ENCODE data around the gene GRK1. TPM values are rescaled to one million over a fixed set of nuclear protein-coding genes. Genes with fewer than 3 reads are reported as not detected.

The GRK1 gene
- total and polyA plus RNA-seq, 2 experiments from 2014 or later: not detected

- no peak overlapping the region for H3K4me2 ChIP-seq
- H3F3A ChIP-seq (replicated peaks; ENCODE audit: low read depth): peaks cover 11% of the 10 kb centered on the region; the same call in 1 of the 2 replicates
- H3K27ac Mint-ChIP-seq: no peak overlapping the region
- H2AFZ ChIP-seq: no peak overlapping the region
- peaks cover 34% of the 10 kb centered on the region for H3K79me2 ChIP-seq (replicated peaks; ENCODE audit: insufficient read depth)
- ATAC-seq (no peak), DNase-seq (ENCODE audit: low spot score) (no peak)
- H4K20me1 ChIP-seq (replicated peaks; ENCODE audit: insufficient read depth): peaks cover 8% of the 10 kb centered on the region
- no peak overlapping the region for H3K27ac ChIP-seq (ENCODE audit: low read depth)
- H3K36me3 ChIP-seq (ENCODE audit: insufficient read depth): no peaks in the 10 kb centered on the region; the same call in 1 of the 2 replicates
- H3K4me3 ChIP-seq: no peak overlapping the region
- peaks cover 23% of the 10 kb centered on the region for H3K4me1 Mint-ChIP-seq
- no peak for TF ChIP-seq EZH2phosphoT487 (IDR thresholded peaks at IDR 0.05; ENCODE audit: unreplicated experiment)
- TF ChIP-seq ZNF114 (CRISPR knock-in tag; IDR thresholded peaks at IDR 0.05): no peak
- no peak for TF ChIP-seq POLR2AphosphoS5 (IDR thresholded peaks at IDR 0.05; ENCODE audit: low read depth)
- no peak for TF ChIP-seq REST (IDR thresholded peaks at IDR 0.05; ENCODE audit: unreplicated experiment)
- TF ChIP-seq CREB1 (CRISPR knock-in tag; IDR thresholded peaks at IDR 0.05; ENCODE audit: low read depth): no peak
- TF ChIP-seq EZH2 (IDR thresholded peaks at IDR 0.05; ENCODE audit: low read depth, unreplicated experiment): no peak
- no peak for TF ChIP-seq STAT1 (IDR thresholded peaks at IDR 0.05; ENCODE audit: unreplicated experiment)
- TF ChIP-seq ZNF462 (CRISPR knock-in tag; IDR thresholded peaks at IDR 0.05): no peak
- no peaks in the 10 kb centered on the region for H3K9me2 ChIP-seq (ENCODE audit: insufficient read depth)
- H3K27me3 Mint-ChIP-seq (ENCODE audit: insufficient read depth, low read depth, poor library complexity): peaks cover 13% of the 10 kb centered on the region
- peaks cover 18% of the 10 kb centered on the region for H3K9me3 Mint-ChIP-seq
- H3K27me3 ChIP-seq (ENCODE audit: insufficient read depth): no peaks in the 10 kb centered on the region
- peaks cover 10% of the 10 kb centered on the region; the same call in 1 of the 2 replicates for H3K4me1 ChIP-seq (ENCODE audit: insufficient read depth)
- peaks cover 52% of the 10 kb centered on the region for H3K36me3 Mint-ChIP-seq (ENCODE audit: low read depth)
- no peak overlapping the region for H3K4me3 Mint-ChIP-seq
Measured at GRCh38 chr13:113621046-113621445, 46.0 kb upstream of the GRK1 start.

Data from GM23338 (cell line).